ENCODE measurements around the gene ALPK1.
"Not testable (repeated sequence)": the region's sequence is repeated elsewhere in the genome, so short reads cannot be mapped to it uniquely, and the experiment has no call there.

ALPK1 gene

GRCh38 chr4:112381996-112382692 lies 85.0 kb downstream of the ALPK1 start:
- no peak for DNase-seq

- no peak for DNase-seq
These were observed 88.9 kb downstream of the ALPK1 start for GRCh38 chr4:112386071-112386470.

GRCh38 chr4:112402098-112402497 lies 104.9 kb downstream of the ALPK1 start:
- DNase-seq = no peak

DNA sequence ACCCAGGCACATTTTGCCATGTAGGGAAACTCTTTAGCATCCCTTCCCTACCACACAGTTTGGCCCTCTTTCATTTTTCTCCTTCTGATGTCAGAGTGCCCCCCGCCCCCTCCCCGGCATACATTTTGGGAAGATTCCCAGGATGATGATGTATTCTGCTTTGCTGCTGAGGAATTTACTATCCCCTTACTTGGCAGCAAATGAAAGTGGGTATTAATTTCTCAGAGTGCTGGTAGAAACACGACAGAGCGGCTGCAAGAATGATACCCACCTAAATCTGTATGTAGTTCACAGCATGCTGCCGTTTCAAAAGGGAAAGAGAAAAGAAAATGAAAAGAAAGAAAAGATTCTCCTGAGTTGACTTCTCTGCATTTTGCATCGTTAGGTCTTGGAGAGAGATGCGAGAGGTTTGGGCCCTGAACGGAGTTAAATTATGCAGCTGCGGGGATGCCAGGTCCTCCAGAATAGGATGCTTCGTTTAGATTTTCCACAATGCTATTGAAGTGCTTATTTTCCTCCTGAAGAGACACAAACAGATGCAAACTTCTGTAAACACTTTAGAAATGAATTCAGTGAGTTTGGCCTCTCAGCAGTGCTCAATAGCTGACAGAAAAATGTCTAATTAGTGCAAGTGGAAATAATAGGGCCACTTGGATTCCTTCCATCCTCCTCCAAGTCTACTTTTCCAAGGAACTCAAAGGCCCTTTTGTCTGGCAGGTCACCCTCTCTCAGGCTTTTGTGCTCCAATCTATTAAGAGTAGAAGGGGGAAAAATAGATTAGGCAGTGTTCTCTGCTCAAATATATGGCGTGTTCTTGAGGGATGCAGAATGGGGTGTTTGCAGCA lies 106.2 kb downstream of the ALPK1 start:
- no peak for DNase-seq

GRCh38 chr4:112410364-112410763 lies 113.2 kb downstream of the ALPK1 start:
- DNase-seq = no peak

DNA sequence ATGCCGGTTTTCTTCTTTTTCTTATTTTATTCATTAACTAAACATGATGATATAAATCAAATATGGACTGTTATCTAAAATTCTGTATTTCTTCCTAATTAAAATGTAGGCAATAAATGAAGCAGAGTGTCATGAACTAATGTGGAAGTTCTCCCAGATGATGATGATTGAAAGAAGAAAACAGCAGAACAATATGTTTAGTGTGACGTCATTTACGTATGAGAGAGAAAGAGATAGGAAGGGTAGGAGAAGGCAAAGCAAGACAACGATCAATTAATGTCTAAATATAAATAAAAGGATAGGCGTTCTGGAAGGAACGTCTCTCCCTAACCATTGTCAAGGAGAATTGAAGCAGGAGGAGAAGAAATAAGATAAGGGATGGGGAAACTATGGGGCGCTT lies 113.6 kb downstream of the ALPK1 start:
- DNase-seq = no peak

- no peak for DNase-seq
These were observed 114.8 kb downstream of the ALPK1 start for GRCh38 chr4:112411781-112412550.

DNA sequence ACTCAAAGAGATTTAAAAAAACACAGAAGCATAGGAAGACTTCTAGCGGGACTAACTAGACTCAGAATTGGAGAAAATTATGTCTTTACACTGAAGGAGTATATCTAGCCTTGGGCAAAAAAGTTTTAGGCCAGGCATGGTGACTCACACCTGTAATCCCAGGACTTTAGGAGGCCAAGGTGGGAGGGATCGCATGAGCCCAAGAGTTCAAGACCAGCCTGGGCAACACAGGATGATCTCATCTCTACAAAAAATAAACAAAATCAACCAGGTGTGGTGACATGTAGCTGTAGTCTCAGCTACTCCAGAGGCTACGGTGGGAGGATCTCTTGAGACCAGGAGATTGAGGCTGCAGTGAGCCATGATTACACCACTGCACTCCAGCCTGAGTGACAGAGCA lies 119.3 kb downstream of the ALPK1 start:
- no peak for DNase-seq

GRCh38 chr4:112418092-112418491 lies 120.9 kb downstream of the ALPK1 start:
- DNase-seq = no peak

DNA sequence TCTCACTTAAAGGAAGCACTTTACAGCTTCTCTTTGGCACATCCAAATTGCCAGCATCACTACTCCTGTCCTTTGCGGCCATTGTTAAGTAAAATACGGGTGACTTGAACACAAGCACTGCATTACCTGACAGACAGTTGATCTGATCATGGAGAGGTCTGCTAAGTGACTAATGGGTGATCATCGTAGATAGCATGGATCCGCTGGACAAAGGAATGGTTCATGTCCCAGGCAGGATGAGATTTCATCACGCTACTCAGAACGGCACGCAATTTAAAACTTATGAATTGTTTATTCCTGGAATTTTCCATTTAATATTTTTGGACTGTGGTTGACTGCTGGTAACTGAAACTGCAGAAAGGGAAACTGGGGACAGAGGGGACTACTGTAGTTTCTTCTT lies 124.7 kb downstream of the ALPK1 start:
- no peak for DNase-seq

DNA sequence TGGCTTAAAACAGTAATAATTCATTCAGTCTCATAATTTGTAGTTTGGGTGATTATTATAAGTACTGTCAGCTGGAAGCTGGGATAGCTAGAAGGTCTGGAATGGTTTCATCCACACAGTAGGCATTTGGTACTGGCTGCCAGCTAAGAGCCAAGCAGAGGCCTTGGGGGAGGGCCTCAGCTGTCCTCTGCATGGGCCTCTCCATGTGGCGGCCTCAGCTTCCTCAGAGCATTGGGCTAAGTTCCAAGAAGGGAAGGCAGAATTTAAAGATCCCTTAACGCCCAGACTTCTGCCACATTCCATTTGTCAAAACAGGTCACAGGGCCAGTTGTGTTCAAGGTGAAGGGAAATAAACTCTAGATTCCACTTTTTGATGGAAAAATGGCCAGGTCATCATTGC lies 125.5 kb downstream of the ALPK1 start:
- DNase-seq = no peak

DNA sequence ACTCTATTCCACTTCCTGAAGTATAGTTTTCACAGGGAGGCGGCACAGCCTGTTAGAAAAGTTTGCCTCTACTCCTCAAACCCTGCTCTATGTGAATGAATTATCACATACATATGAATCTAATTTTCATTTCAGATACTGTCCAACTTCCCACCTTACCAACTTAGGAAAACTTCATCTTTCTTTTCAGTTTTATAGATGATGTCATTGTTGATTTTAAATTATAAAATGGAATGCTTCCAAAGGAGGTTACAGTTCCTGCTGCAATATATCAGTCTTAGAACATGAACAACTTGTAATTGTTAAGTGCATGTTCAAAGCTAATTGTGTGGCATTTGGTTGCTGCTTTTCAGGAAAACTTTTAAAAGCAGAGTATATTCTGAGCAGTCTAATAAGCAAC lies 126.4 kb downstream of the ALPK1 start:
- DNase-seq = no peak

- no peak for DNase-seq
These were observed 128.7 kb downstream of the ALPK1 start for GRCh38 chr4:112425823-112426222.

GRCh38 chr4:112426416-112426815 lies 129.2 kb downstream of the ALPK1 start:
- DNase-seq = no peak

- no peak for DNase-seq
These were observed 134.0 kb downstream of the ALPK1 start for GRCh38 chr4:112431158-112431557.

GRCh38 chr4:112436987-112437386 lies 139.8 kb downstream of the ALPK1 start:
- no peak for DNase-seq

- DNase-seq = not testable (repeated sequence)
These were observed 145.1 kb downstream of the ALPK1 start for GRCh38 chr4:112442226-112442625.

DNA sequence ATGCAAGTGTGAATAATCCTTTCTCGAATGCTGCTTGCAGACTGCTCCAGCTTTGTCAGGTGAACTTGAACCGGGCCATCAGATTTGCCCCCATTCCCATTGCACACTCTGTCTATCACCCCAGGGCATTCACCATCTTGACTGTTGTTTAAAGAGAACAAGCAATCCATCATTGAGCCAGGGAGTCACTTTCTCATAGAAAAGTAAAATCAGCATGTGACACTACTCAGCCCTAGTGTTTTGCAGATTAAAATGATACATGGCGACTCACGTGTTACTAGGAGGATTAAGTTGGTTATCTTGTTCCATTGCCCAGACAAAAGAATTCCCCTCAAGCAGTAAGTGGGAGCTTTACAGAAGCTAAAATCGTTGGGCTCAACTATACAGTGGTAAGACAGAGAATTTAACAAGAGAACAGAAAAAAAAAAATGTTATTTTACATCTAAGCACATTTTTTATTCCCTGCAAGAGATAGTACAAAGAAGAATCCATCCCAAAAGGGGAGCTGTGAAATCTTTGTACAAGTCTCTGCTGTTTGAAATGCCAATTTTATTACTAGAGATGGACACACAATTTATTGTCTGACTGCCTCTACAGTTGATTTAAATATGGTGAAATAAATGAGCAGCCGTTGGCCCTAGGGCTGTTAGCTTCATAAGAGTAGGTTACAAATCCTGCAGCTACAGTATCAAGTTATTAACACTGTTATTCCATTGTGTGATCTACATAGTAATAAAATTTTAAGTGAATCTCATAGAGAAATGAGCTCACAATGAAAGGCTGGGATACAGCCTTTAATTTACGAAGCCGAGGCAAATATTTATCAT lies 151.3 kb downstream of the ALPK1 start:
- DNase-seq = no peak

GRCh38 chr4:112449708-112450107 lies 152.5 kb downstream of the ALPK1 start:
- DNase-seq = no peak

DNA sequence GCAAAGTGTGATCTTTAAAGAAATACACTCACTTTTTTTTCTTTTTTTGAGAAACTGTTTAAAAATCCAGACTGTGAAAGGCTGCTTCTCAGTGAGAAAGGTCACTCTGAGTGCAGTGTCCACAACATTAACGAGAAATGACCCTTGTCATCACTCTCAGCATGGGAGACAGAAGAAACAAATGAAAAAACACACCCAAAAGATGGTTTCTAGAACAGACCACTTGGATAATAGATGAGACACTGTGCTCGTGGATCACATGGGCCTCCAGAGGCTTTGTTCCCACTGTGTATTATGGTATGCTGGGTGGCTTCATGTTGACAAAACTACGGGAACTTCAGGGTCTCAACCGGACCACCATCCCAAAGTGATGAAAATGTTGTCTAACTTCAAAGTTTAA lies 153.9 kb downstream of the ALPK1 start:
- DNase-seq = no peak

GRCh38 chr4:112451831-112452230 lies 154.7 kb downstream of the ALPK1 start:
- no peak for DNase-seq

- no peak for DNase-seq
These were observed 156.2 kb downstream of the ALPK1 start for GRCh38 chr4:112453321-112453720.

- DNase-seq = no peak
These were observed 175.1 kb downstream of the ALPK1 start for GRCh38 chr4:112472318-112472717.

Data from effector CD8-positive, alpha-beta T cell (primary cell).